ENCODE measurements around the gene HTD2.

HTD2 gene

GRCh38 chr3:58292866-58293265 is 13.5 kb upstream of the HTD2 start:
- no peak for DNase-seq (ENCODE audit: low read depth in 2 of 2)

GRCh38 chr3:58293516-58293915 is 12.8 kb upstream of the HTD2 start:
- no peak for DNase-seq (ENCODE audit: low read depth in 2 of 2)

GRCh38 chr3:58296269-58296668 is 10.1 kb upstream of the HTD2 start:
- DNase-seq (ENCODE audit: low read depth in 2 of 2), result no peak

- no peak for DNase-seq (ENCODE audit: low read depth in 2 of 2)
Measured at GRCh38 chr3:58296843-58297242, 9.5 kb upstream of the HTD2 start.

- DNase-seq (ENCODE audit: low read depth in 2 of 2), result no peak
Measured at GRCh38 chr3:58298190-58298589, 8.1 kb upstream of the HTD2 start.

- no peak for DNase-seq (ENCODE audit: low read depth in 2 of 2)
Measured at GRCh38 chr3:58299075-58299474, 7.2 kb upstream of the HTD2 start.

GRCh38 chr3:58299839-58300516 is 6.3 kb upstream of the HTD2 start:
- no peak for DNase-seq (ENCODE audit: low read depth in 2 of 2)

GRCh38 chr3:58307639-58308215 is 1.4 kb downstream of the HTD2 start:
- DNase-seq (ENCODE audit: low read depth in 2 of 2), result peak; percentile 22 to 24

- no peak for DNase-seq (ENCODE audit: low read depth in 2 of 2)
Measured at GRCh38 chr3:58308728-58309127, 2.4 kb downstream of the HTD2 start.

GRCh38 chr3:58317811-58318210 is 11.5 kb downstream of the HTD2 start:
- DNase-seq (ENCODE audit: low read depth in 2 of 2), result no peak

- DNase-seq (ENCODE audit: low read depth in 2 of 2), result no peak
Measured at GRCh38 chr3:58321791-58322190, 15.5 kb downstream of the HTD2 start.

GRCh38 chr3:58322793-58323192 is 16.5 kb downstream of the HTD2 start:
- DNase-seq (ENCODE audit: low read depth in 2 of 2), result no peak

- DNase-seq (ENCODE audit: low read depth in 2 of 2), result no peak
Measured at GRCh38 chr3:58323529-58324390, 17.4 kb downstream of the HTD2 start.

- DNase-seq (ENCODE audit: low read depth in 2 of 2), result no peak
Measured at GRCh38 chr3:58324391-58325390, 18.4 kb downstream of the HTD2 start.

- DNase-seq (ENCODE audit: low read depth in 2 of 2), result no peak
Measured at GRCh38 chr3:58325525-58325992, 19.2 kb downstream of the HTD2 start.

GRCh38 chr3:58326267-58326900 is 20.1 kb downstream of the HTD2 start:
- no peak for DNase-seq (ENCODE audit: low read depth in 2 of 2)

GRCh38 chr3:58329150-58329921 is 23.0 kb downstream of the HTD2 start:
- no peak for DNase-seq (ENCODE audit: low read depth in 2 of 2)

GRCh38 chr3:58329922-58330413 is 23.6 kb downstream of the HTD2 start:
- DNase-seq (ENCODE audit: low read depth in 2 of 2), result no peak

GRCh38 chr3:58331593-58332152 is 25.4 kb downstream of the HTD2 start:
- DNase-seq (ENCODE audit: low read depth in 2 of 2), result no peak

Data from stimulated activated CD4-positive, alpha-beta T cell treated with anti-CD3 and anti-CD28 coated beads, Interleukin-4, amount 100 ng/mL, for 48 hours (primary cell).